Neutrophil (primary cell): ENCODE measurements around the gene MDM2.

Experiments
- H3K27ac ChIP-seq: fragments of 200-600 bp; sonication (generic); 2 replicates; pipeline ENCODE4 v1.5.1; 2016; ENCODE audit warnings: mild to moderate bottlenecking, moderate library complexity
- H3K27me3 ChIP-seq: fragments of 200-600 bp; sonication (generic); 2 replicates; pipeline ENCODE4 v1.6.0; 2016; ENCODE audit warnings: mild to moderate bottlenecking
- H3K36me3 ChIP-seq: fragments of 200-600 bp; sonication (generic); 2 replicates; pipeline ENCODE4 v1.5.1; 2017
- H3K4me1 ChIP-seq, 2 experiments: fragments of 200-600 bp in 1 of 2; sonication (generic) in 1 of 2; 1 replicate in 1 of 2; 2 replicates in 1 of 2; pipeline versions ENCODE4 v1.5.1 to v1.6.1; 2013 to 2016; ENCODE audit warnings: low read depth in 1 of 2, low read length in 1 of 2, mild to moderate bottlenecking in 1 of 2, moderate library complexity in 1 of 2; ENCODE audit not compliant: control insufficient read depth in 1 of 2, insufficient read depth in 1 of 2
- H3K4me3 ChIP-seq, 2 experiments: fragments of 200-600 bp in 1 of 2; sonication (generic) in 1 of 2; 1 replicate in 1 of 2; 2 replicates in 1 of 2; pipeline ENCODE4 v1.5.1; 2013 to 2016; ENCODE audit warnings: low read depth in 1 of 2, low read length in 1 of 2, mild to moderate bottlenecking in 1 of 2, moderate library complexity in 1 of 2
- H3K9me3 ChIP-seq: fragments of 200-600 bp; sonication (generic); 2 replicates; pipeline ENCODE4 v1.5.1; 2016
- TF ChIP-seq, protein P1 (sequence below): fragments of 200-600 bp; sonication (generic); IDR thresholded peaks from 2 replicates; pipeline ENCODE4 v1.5.1; 2016; ENCODE audit warnings: antibody characterized with exemption

MDM2 gene

DNA sequence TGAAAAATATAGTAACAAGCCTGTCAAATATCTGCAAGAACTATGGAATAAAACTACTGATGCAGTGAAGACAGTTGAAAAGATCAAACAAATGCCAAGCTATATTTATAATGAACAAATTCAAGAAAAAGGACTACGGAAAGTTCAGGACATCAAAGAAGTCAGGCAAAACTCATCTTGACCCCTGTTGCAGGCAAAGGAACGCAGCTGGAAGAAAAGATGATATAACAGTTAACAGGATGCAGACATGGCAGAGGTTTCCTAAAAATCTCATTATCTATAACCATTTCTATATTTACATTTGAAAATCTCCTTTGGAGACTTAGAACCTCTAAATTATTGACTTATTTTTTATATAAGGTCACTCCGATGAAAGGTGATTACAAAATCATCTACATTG, 34.1 kb downstream of the MDM2 start:
- no peaks in the 10 kb centered on the region for H3K27me3 ChIP-seq
- H3K4me1 ChIP-seq: peaks cover 7 to 8% of the 10 kb centered on the region in 2 experiments
- H3K27ac ChIP-seq: no peak overlapping the region
- H3K9me3 ChIP-seq: no peaks in the 10 kb centered on the region
- H3K4me3 ChIP-seq: no peak overlapping the region
- TF ChIP-seq, protein P1, sequence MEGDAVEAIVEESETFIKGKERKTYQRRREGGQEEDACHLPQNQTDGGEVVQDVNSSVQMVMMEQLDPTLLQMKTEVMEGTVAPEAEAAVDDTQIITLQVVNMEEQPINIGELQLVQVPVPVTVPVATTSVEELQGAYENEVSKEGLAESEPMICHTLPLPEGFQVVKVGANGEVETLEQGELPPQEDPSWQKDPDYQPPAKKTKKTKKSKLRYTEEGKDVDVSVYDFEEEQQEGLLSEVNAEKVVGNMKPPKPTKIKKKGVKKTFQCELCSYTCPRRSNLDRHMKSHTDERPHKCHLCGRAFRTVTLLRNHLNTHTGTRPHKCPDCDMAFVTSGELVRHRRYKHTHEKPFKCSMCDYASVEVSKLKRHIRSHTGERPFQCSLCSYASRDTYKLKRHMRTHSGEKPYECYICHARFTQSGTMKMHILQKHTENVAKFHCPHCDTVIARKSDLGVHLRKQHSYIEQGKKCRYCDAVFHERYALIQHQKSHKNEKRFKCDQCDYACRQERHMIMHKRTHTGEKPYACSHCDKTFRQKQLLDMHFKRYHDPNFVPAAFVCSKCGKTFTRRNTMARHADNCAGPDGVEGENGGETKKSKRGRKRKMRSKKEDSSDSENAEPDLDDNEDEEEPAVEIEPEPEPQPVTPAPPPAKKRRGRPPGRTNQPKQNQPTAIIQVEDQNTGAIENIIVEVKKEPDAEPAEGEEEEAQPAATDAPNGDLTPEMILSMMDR: no peak
- peaks cover 88% of the 10 kb centered on the region for H3K36me3 ChIP-seq

GRCh38 chr12:68842784-68843567, 35.0 kb downstream of the MDM2 start:
- Histone ChIP-seq H3K36me3 (peaks cover 79% of the 10 kb centered on the region), H3K4me3 (no peak overlapping the region), H3K4me1 (peaks cover 4% of the 10 kb centered on the region in 2 experiments), H3K27ac (no peak overlapping the region), H3K27me3 (no peaks in the 10 kb centered on the region), H3K9me3 (no peaks in the 10 kb centered on the region)
- TF ChIP-seq, protein P1: no peak

DNA sequence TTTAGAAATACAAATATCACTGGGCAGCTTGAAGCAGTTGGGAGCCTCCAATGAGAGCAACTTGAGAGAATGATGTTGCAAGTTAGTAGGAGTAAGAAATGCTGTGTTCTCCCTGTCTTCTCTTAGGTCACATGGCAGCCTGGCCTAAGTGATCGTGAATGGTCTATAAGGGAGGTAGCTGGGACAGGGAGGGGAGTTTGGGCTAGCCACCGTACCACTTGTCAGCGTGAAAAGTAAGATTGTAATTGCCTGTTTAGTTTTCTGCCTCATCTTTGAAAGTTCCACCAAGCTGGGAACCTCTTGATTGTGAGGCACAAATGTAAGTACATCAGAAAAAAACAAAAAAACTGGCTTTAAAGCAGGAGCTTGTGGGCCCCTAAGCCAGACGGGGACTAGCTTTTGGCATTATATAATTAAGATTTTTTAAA, 36.4 kb downstream of the MDM2 start:
- no peaks in the 10 kb centered on the region for H3K4me1 ChIP-seq

DNA sequence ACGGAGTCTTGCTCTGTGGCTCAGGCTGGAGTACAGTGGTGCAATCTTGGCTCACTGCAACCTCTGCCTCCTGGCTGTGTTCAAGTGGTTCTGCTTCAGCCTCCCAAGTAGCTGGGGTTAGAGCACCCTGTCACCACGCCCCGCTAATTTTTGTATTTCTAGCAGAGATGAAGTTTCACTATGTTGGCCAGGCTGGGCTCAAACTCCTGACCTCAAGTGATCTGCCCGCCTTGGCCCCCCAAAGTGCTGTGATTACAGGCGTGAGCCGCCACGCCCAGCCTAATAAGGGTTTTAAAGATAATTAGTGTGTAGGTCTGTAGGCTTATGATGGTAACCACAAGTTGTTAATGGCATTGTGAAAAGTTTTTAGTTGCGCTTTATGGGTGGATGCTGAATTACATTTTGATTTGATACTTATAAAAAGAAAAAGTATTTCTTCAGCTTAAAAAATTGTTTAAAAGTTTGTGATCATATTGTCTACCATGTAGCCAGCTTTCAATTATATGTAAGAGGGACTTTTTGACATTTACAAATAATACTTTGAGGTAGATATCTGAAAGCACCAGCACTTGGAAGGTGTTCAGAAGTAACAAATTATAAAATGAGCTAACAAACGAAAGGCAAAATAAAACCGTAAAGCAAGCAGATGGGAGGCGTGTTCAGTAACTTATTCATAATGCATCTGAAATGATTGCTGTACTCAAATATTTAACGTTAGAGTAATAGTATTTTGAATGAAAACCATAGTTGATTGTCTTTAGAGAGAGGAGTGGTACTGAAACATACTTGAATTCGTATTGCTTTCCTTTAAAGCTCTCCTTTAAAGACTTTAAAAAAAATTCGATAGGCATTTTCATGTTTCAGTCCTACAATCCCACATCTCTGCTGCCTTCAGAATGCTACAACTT, 37.1 kb downstream of the MDM2 start:
- TF ChIP-seq, protein P1: no peak
- peaks cover 58% of the 10 kb centered on the region for H3K36me3 ChIP-seq
- H3K27me3 ChIP-seq: no peaks in the 10 kb centered on the region
- no peaks in the 10 kb centered on the region for H3K4me1 ChIP-seq
- H3K9me3 ChIP-seq: no peaks in the 10 kb centered on the region
- peak overlapping the region; percentile 23 for H3K27ac ChIP-seq
- H3K4me3 ChIP-seq: no peak overlapping the region

More for the DNA sequence above, 36.4 kb downstream of the MDM2 start:
- no peak overlapping the region for H3K4me3 ChIP-seq
- no peaks in the 10 kb centered on the region for H3K9me3 ChIP-seq
- H3K27me3 ChIP-seq: no peaks in the 10 kb centered on the region
- TF ChIP-seq, protein P1: no peak
- H3K27ac ChIP-seq: no peak overlapping the region
- H3K36me3 ChIP-seq: peaks cover 66% of the 10 kb centered on the region

GRCh38 chr12:68846811-68847210, 38.8 kb downstream of the MDM2 start:
- H3K4me3 ChIP-seq: no peak overlapping the region
- peaks cover 41% of the 10 kb centered on the region for H3K36me3 ChIP-seq
- H3K27ac ChIP-seq: no peak overlapping the region
- H3K4me1 ChIP-seq: no peaks in the 10 kb centered on the region
- H3K27me3 ChIP-seq: no peaks in the 10 kb centered on the region
- H3K9me3 ChIP-seq: no peaks in the 10 kb centered on the region
- TF ChIP-seq, protein P1: no peak
